PFSK-1 (cell line): Measurements from ENCODE around the gene EMSY.
A peak's percentile ranks its signal among the peaks of the same experiment; 100 is the strongest.

Experiments
- FOXP2 ChIP-seq: optimal IDR thresholded peaks from 2 replicates; pipeline ENCODE3; 2011; ENCODE audit warnings: borderline replicate concordance, control low read depth, inconsistent platforms; ENCODE audit not compliant: insufficient read depth; ENCODE audit errors: extremely low read length, extremely low read depth
- POLR2AphosphoS5 ChIP-seq: IDR thresholded peaks from 2 replicates; pipeline ENCODE4 v1.6.1; 2012; ENCODE audit warnings: low read depth, mild to moderate bottlenecking, control low read depth, low read length, moderate library complexity
- SIN3A ChIP-seq: IDR thresholded peaks from 2 replicates; pipeline ENCODE4 v1.6.1; 2012; ENCODE audit warnings: mild to moderate bottlenecking, low read length, moderate library complexity, borderline replicate concordance; ENCODE audit not compliant: insufficient read depth
- TAF1 ChIP-seq: IDR thresholded peaks from 2 replicates; pipeline ENCODE4 v1.6.1; 2012; ENCODE audit warnings: low read length, control low read depth, borderline replicate concordance; ENCODE audit not compliant: insufficient read depth
- TF ChIP-seq, protein P1 (sequence below), 2 experiments: IDR thresholded peaks; 2 replicates each; pipeline versions ENCODE4 v1.6.1 to v1.8.0; 2011 to 2012; ENCODE audit warnings: low read depth in 2 of 2, low read length in 2 of 2, control low read depth in 1 of 2, inconsistent platforms in 1 of 2, mild to moderate bottlenecking in 1 of 2, moderate library complexity in 1 of 2; ENCODE audit not compliant: insufficient read depth in 1 of 2

GRCh38 chr11:76444384-76445120 lies at the start of gene EMSY:
- TF ChIP-seq, protein P1, sequence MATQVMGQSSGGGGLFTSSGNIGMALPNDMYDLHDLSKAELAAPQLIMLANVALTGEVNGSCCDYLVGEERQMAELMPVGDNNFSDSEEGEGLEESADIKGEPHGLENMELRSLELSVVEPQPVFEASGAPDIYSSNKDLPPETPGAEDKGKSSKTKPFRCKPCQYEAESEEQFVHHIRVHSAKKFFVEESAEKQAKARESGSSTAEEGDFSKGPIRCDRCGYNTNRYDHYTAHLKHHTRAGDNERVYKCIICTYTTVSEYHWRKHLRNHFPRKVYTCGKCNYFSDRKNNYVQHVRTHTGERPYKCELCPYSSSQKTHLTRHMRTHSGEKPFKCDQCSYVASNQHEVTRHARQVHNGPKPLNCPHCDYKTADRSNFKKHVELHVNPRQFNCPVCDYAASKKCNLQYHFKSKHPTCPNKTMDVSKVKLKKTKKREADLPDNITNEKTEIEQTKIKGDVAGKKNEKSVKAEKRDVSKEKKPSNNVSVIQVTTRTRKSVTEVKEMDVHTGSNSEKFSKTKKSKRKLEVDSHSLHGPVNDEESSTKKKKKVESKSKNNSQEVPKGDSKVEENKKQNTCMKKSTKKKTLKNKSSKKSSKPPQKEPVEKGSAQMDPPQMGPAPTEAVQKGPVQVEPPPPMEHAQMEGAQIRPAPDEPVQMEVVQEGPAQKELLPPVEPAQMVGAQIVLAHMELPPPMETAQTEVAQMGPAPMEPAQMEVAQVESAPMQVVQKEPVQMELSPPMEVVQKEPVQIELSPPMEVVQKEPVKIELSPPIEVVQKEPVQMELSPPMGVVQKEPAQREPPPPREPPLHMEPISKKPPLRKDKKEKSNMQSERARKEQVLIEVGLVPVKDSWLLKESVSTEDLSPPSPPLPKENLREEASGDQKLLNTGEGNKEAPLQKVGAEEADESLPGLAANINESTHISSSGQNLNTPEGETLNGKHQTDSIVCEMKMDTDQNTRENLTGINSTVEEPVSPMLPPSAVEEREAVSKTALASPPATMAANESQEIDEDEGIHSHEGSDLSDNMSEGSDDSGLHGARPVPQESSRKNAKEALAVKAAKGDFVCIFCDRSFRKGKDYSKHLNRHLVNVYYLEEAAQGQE (IDR thresholded peaks at IDR 0.05; ENCODE audit: insufficient read depth in 1 of 2, low read depth in 2 of 2, low read length in 2 of 2), result peak in 1 of 2 experiments; percentile 61; a peak in 1 of 4 replicates
- TF ChIP-seq TAF1, result peak; percentile 99
- TF ChIP-seq POLR2AphosphoS5, result peak; percentile 99
- TF ChIP-seq SIN3A, result peak; percentile 81; the same call in 1 of the 2 replicates
- TF ChIP-seq FOXP2, result no peak
